Stimulated activated CD4-positive, alpha-beta T cell treated with anti-CD3 and anti-CD28 coated beads, Interleukin-1b, Interleukin-23, amount 100 ng/mL, for 1 hour (primary cell): ENCODE measurements around the gene CARS2.
A peak's percentile ranks its signal among the peaks of the same experiment; 100 is the strongest.
"Not testable (repeated sequence)": the region's sequence is repeated elsewhere in the genome, so short reads cannot be mapped to it uniquely, and the experiment has no call there.

Source experiments
- DNase-seq, 2 donors: peaks; one replicate each; pipeline ENCODE4 v3.0.0-alpha.2; 2020; ENCODE audit warnings: low read depth in 2 of 2

The CARS2 gene, protein sequence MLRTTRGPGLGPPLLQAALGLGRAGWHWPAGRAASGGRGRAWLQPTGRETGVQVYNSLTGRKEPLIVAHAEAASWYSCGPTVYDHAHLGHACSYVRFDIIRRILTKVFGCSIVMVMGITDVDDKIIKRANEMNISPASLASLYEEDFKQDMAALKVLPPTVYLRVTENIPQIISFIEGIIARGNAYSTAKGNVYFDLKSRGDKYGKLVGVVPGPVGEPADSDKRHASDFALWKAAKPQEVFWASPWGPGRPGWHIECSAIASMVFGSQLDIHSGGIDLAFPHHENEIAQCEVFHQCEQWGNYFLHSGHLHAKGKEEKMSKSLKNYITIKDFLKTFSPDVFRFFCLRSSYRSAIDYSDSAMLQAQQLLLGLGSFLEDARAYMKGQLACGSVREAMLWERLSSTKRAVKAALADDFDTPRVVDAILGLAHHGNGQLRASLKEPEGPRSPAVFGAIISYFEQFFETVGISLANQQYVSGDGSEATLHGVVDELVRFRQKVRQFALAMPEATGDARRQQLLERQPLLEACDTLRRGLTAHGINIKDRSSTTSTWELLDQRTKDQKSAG

GRCh38 chr13:110705826-110706569, at the start of gene CARS2:
TSS of gene CARS2 (minus strand) at chr13:110706116. CDS start at chr13:110706093, 23 bp downstream.
- DNase-seq = peak; percentile 82 to 91

DNA sequence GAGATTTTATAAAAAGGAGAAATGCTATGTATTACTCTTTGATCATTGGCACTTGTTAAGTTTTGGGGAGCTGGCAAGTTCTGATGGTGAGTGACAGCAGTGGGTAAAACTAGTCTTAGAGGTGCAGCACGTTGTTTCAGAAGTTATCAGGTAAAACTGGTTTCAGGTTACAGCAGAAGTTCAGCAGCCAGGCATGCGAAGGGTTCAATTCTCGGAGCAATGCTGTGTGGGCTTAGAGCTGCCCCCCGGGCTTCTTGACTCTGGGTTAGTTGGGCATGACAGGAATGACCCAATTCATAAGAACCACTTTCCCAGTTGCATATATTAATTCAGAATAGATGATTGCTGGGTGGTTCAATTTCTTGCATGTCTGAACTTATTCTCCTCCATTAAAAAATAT, 42.4 kb upstream of the CARS2 start:
- no peak for DNase-seq

GRCh38 chr13:110746438-110746837, 40.5 kb upstream of the CARS2 start:
- no peak for DNase-seq

GRCh38 chr13:110743687-110744086, 37.8 kb upstream of the CARS2 start:
- no peak for DNase-seq

DNA sequence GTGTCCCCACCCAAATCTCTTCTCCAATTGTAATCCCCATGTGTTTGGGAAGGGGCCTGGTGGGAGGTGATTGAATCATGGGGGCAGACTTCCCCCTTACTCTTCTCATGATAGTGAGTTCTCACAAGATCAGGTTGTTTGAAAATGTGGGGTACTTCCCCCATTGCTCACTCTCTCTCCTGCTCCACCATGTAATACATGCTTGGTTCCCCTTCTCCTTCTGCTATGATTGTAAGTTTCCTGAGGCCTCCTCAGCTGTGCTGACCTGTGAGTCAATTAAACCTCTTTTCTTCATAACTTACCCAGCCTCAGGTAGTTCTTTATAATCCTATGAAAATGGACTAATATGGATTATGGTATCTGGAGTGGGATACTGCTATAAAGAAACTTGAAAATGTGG, 31.6 kb upstream of the CARS2 start:
- no peak for DNase-seq

DNA sequence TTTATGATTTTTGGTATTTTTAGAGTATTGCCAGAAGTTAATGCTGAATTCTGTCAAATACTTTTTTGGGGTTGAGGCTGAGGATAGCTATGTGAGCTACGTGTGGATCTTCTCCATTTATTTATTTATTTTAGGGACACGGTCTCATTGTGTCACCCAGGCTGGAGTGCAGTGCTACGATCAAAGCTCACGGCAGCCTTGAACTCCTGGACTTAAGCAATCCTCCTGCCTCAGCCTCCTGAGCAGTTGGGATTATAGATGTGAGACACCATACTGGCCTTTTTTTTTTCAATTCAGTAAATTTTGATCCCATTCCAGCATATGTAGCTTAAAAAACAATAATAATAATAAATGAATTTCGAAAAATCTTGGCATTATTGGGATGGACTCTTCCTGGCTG, 28.6 kb upstream of the CARS2 start:
- DNase-seq = no peak

DNA sequence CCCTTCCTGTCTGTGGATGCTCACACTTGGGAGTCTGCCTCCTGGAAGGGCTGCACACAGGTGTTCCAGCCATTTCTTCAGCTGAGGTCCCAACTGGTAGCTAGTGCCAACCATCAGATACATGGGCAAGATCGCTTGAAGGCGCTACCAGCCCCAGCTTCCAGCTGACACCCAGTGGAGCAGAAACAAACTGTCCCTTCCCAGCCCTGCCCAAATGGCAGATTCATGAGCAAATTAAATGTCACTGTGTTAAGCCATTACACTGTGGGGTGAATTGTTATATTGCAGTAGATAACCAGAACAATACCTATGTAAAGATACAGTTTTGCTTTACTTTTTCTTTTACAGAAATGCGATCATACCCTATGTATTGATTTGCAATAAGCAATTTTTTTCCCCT, 25.2 kb upstream of the CARS2 start:
- no peak for DNase-seq

DNA sequence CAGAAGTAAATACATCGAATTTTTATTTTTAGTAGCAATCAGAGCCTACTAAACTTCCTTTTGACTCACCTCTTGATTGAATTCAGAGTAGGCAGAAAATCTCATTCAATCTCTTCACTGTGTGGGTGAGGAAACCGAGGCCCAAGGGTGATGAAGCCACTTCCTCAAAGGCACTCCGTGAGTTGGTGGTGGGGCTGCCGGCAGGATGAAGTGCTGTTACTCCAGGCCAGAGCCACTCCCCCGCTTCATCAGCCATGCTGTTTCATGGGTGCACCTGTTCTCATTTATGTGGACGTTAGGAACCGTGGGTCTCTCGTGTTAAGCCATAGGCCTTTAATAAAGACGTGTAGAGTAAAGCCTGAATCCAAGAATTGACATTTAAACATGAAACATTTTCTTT, 20.8 kb upstream of the CARS2 start:
- no peak for DNase-seq

GRCh38 chr13:110726153-110726552, 20.2 kb upstream of the CARS2 start:
- DNase-seq = not testable (repeated sequence)

- DNase-seq = no peak
These were observed 17.7 kb upstream of the CARS2 start for GRCh38 chr13:110723598-110723997.

DNA sequence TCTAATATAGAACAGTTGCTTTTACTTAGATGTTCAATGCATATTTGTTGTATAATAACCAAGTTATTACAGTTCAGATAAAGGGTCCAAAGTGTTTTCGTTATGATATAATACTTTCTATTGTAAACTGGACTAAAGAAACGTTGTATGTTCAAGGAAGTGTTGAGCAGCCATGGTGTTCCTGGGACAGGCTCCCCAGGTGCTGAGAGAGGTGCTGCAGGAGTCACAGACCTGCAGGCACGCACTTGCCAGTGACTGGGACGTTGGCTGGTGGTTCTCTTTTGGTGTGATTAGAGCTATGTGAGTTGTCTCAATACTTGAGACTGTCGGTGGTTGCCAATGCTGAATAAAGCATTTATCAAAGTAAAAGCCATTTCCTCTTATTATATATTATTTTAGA, 17.1 kb upstream of the CARS2 start:
- no peak for DNase-seq

GRCh38 chr13:110719036-110719710, 13.3 kb upstream of the CARS2 start:
- DNase-seq = no peak

- no peak for DNase-seq
These were observed 10.3 kb upstream of the CARS2 start for GRCh38 chr13:110716247-110716515.

DNA sequence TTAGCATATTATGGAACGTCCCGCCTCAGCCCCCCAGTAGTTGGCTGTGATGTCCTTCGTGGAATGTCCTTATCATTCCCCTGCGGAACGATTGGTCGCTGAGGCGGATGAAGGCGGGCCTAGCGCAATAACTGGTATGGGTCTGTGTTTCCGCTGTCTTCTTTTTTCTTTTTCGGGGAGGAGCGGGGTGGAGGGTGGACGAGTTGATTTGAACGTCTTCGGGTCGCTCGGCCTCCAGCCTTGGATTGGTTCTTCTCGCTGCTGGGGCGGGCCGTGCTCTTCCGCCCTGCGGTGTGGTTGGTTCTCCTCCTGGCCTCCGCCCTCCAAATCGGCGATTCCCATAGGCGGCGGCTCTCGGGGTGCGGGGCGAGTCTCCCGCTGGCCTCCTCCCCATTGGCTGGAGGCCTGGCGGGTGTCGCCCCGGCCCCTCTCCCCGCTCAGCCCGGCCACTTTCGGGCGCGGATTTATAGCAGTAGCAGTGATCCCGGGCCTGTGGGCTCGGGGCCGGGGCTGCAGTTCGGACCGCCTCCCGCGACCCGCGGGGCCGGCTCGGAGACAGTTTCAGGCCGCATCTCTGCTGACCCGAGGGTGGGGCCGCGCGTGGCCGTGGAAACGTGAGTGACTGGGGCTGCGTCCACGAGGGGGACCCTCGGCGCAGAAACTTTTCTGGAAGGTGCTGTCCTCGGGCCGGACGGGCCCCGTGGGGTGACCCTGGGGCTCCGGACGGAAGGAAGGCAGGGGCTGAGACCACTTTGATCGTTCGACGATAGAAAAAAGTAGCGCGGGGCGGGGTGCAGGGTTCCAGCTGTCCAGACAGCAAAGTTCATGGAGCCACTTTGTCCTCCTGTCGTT, 9.7 kb upstream of the CARS2 start:
- DNase-seq = peak; percentile 82 to 93

DNA sequence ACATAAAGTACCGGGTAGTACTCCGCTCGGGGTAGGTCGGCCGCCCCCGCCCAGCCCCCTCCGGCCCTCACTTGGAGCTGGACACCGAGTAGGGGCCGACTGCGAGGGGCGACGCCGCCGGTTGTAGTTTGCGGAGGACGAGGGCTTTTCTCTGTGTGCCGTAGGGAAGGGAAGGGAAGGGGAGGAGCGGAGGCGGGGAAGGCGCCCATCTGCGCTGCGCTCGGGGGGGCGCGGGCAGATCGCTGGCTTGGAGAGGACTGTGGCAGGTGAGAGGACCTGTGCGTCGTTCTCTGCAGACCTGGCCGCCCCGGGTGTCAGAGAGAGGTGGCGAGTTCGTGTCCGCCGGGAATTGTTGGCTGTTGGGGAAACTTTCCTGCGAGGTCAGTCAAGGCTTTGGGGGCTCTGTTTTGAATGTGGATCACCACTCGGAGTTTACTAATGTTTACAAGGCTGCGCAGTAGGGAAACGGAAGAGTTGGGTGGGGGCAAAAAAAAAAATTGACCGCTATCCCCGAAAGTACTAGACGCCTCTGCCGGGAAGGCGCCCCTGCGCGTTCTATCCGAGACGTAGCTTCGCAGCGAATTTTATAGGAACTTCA, 9.0 kb upstream of the CARS2 start:
- DNase-seq = peak; percentile 9 to 13

- DNase-seq = peak; percentile 37 to 48
These were observed 8.3 kb upstream of the CARS2 start for GRCh38 chr13:110713981-110714796.

DNA sequence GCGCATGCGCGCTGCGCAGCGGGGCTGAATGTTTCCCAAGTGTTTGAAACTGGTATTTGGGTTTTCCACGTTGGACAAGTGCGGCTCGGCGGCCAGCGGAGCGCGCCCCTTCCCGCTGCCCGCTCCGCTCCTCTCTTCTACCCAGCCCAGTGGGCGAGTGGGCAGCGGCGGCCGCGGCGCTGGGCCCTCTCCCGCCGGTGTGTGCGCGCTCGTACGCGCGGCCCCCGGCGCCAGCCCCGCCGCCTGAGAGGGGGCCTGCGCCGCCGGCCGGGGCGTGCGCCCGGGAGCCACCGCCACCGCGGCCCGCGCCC, 7.7 kb upstream of the CARS2 start, which contains the start of gene ING1:
Gene ING1, plus strand, starts transcription at position 59 of the 311 bp plus-strand sequence. CDS start 450 bp downstream, outside the sequence.
- no peak for DNase-seq

GRCh38 chr13:110712849-110713641, 7.1 kb upstream of the CARS2 start:
- peak; percentile 93 to 99 for DNase-seq

DNA sequence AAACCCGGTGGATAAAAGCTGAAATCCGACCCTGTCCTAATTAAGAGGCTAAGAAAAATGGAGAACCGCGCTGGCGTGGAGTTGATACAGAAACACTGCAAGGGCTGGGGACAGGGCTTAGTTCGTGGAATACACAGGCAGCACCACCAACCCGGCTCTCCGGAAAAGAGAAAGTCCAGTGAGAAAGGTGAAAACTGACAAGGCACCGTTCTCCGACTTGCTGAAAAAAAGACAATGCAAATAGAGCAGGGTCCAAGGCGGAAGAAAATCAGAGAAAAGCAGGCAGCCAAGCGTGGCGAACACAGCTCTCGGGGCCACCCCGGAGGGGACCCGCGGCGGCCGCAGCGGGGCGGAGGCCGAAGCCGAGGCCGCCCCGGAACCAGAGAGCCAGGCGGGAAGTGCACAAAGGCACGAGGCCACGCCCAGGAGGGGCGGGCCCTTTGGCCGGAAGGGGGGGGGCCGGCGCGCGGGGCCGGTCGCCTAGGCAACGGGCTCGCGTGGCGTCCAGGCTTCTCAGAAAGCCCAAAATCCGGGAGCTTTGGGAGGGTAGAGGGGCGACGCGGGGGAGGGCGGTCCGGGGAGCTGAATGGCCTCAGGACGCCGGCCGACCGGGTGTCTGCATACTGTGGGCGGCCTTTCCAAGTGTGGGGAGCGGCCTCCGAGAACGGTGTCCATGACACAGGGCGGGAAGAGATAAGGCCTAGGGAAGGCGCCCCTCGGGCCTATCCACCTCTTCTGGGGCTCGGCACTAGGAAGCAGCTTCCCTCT, 6.3 kb upstream of the CARS2 start:
- peak; percentile 69 to 72 for DNase-seq
